ENCODE data around the gene ABCC10. TPM values are rescaled to one million over a fixed set of nuclear protein-coding genes. Genes with fewer than 3 reads are reported as not detected.
A peak's percentile ranks its signal among the peaks of the same experiment; 100 is the strongest.

The ABCC10 gene
- total and polyA plus RNA-seq, 10 of the 15 experiments (the other 5 are each of a cell fraction or from before 2014, with no cell fraction given) = 0.80 to 18.2 (median 6.4) TPM

GRCh38 chr6:43495409-43495941 lies 68.1 kb downstream of the ABCC10 start:
- no peaks in the 10 kb centered on the region for H3K27me3 ChIP-seq (replicated peaks in 1 of 2; ENCODE audit: control insufficient read depth in 2 of 2, insufficient read depth in 2 of 2, low read length in 1 of 2)
- intact Hi-C loops (cut with micrococcal nuclease; ENCODE audit: unreplicated experiment) = no loop called here
- BruUV-seq (replicated peaks) = no TSS peak
- H3K79me2 ChIP-seq (ENCODE audit: control insufficient read depth, insufficient read depth, low read length) = no peaks in the 10 kb centered on the region
- H3K27ac ChIP-seq (ENCODE audit: control insufficient read depth, insufficient read depth) = no peak overlapping the region
- no peak overlapping the region for H3K4me2 ChIP-seq (ENCODE audit: control insufficient read depth, insufficient read depth)
- H3K9ac ChIP-seq (ENCODE audit: control insufficient read depth, insufficient read depth, low read length) = no peak overlapping the region
- SMC1A ChIA-PET (ENCODE audit: uncharacterized antibody, unreplicated experiment) = interaction anchor here (1.0 to 1.3 kb wide), 2 partner anchors 10 to 37 kb away, joined by 4 to 5 read pairs; no protein-coding TSS in a partner anchor
- no peaks in the 10 kb centered on the region for H3K9me3 ChIP-seq (replicated peaks; ENCODE audit: control insufficient read depth, insufficient read depth, low read length)
- no peak for DNase-seq (ENCODE audit: low read depth, low spot score)
- WGBS (ENCODE audit: insufficient coverage, insufficient replicate concordance, low lambda C conversion rate, missing lambda C conversion rate) = 54% methylated on average over 4 of the region's 4 CpGs
- no peak for ATAC-seq
- H2AFZ ChIP-seq (ENCODE audit: control insufficient read depth, low read depth, low read length) = no peak overlapping the region
- H3K36me3 ChIP-seq (ENCODE audit: control insufficient read depth in 2 of 2, insufficient read depth in 2 of 2, low read length in 1 of 2) = peaks cover 7 to 8% of the 10 kb centered on the region in 2 experiments; a peak in 3 of 4 replicates
- no peaks in the 10 kb centered on the region for H3K4me1 ChIP-seq (ENCODE audit: control insufficient read depth, insufficient read depth, low read length)
- CTCF ChIA-PET = interaction anchor here (1.0 to 7.6 kb wide), 4 partner anchors 12 to 109 kb away, joined by 3 to 70 read pairs (median 4); partner anchors contain the start of gene LRRC73
- H3K4me3 ChIP-seq = no peak overlapping the region
- in situ Hi-C loops (cut with MboI) = no loop called here
- H4K20me1 ChIP-seq (ENCODE audit: control insufficient read depth, insufficient read depth) = no peaks in the 10 kb centered on the region; the same call in 1 of the 2 replicates
- no peak for FAIRE-seq
- POLR2A ChIA-PET = interaction anchor here (0.5 to 0.6 kb wide), 2 partner anchors 37 to 53 kb away, joined by 3 read pairs; no protein-coding TSS in a partner anchor
- RAD21 ChIA-PET (ENCODE audit: unreplicated experiment) = interaction anchor here (1.1 to 1.7 kb wide), 2 partner anchors 10 to 12 kb away, joined by 4 to 8 read pairs; no protein-coding TSS in a partner anchor
- no peak for TF ChIP-seq SP1 (IDR thresholded peaks at IDR 0.05; ENCODE audit: low read depth, low read length)
- TF ChIP-seq KDM1A (IDR thresholded peaks at IDR 0.05; ENCODE audit: borderline replicate concordance) = no peak
- peak in 2 of 3 experiments; percentile 14 to 22; a peak in 2 of 6 replicates for TF ChIP-seq CTCF (IDR thresholded peaks at IDR 0.05 in 2 of 3, conservative IDR thresholded peaks at IDR 0.05 in 1 of 3; ENCODE audit: control insufficient read depth in 2 of 3, extremely low read depth in 1 of 3, insufficient read depth in 1 of 3, low read depth in 3 of 3, low read length in 3 of 3)

Data from GM12878 (cell line).